Fibroblast of the aortic adventitia (primary cell): ENCODE measurements around the gene VPS4A. TPM values are rescaled to one million over a fixed set of nuclear protein-coding genes. Genes with fewer than 3 reads are reported as not detected.
"Not testable (repeated sequence)": the region's sequence is repeated elsewhere in the genome, so short reads cannot be mapped to it uniquely, and the experiment has no call there.

Experiments
- DNase-seq: peaks from one replicate; pipeline ENCODE4 v3.0.0-alpha.2; 2010; ENCODE audit warnings: low read depth
- H3K4me3 ChIP-seq: 2 replicates; pipeline ENCODE4 v1.5.1; 2011; ENCODE audit warnings: low read depth, mild to moderate bottlenecking, control low read depth, low read length, moderate library complexity
- total RNA-seq: library from RNA; depleted of rRNA; stranded (reverse); fragments of >200 nt; gene quantifications from 2 replicates; pipeline ENCODE4 v1.2.3, GENCODE V29; 2012; ENCODE audit warnings: low replicate concordance
- TF ChIP-seq, protein P1 (sequence below): IDR thresholded peaks from 2 replicates; pipeline ENCODE4 v1.5.1; 2011; ENCODE audit warnings: mild to moderate bottlenecking, low read length, control low read depth, inconsistent platforms; ENCODE audit not compliant: insufficient read depth

Gene VPS4A
- total RNA-seq, 1 donor, result 31.2 TPM

DNA sequence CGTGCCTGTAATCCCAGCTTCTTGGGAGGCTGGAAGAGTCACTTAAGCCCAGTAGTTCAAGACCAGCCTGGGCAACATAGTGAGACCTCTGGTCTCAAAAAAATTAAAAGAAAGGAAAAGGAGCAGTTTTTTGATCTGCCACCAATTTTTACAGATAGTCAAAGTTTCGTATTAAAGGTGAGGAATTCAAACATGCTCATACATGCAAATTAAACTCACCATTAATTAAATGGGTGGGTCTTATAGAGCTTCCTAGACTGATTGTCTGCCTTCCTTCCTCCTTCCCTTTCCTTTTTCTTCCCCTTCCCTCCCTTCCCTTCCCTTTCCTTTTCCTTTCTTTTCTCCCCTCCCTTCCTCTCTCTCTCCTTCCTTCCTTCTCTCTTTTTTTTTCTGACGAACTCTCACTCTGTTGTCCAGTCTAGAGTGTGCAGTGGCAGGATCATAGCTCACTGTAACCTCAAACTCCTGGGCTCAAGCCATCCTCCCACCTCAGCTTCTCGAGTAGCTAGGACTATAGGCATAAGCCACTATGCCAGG is 36.4 kb upstream of the VPS4A start:
- TF ChIP-seq, protein P1, sequence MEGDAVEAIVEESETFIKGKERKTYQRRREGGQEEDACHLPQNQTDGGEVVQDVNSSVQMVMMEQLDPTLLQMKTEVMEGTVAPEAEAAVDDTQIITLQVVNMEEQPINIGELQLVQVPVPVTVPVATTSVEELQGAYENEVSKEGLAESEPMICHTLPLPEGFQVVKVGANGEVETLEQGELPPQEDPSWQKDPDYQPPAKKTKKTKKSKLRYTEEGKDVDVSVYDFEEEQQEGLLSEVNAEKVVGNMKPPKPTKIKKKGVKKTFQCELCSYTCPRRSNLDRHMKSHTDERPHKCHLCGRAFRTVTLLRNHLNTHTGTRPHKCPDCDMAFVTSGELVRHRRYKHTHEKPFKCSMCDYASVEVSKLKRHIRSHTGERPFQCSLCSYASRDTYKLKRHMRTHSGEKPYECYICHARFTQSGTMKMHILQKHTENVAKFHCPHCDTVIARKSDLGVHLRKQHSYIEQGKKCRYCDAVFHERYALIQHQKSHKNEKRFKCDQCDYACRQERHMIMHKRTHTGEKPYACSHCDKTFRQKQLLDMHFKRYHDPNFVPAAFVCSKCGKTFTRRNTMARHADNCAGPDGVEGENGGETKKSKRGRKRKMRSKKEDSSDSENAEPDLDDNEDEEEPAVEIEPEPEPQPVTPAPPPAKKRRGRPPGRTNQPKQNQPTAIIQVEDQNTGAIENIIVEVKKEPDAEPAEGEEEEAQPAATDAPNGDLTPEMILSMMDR, result no peak
- no peak overlapping the region for H3K4me3 ChIP-seq
- no peak for DNase-seq

DNA sequence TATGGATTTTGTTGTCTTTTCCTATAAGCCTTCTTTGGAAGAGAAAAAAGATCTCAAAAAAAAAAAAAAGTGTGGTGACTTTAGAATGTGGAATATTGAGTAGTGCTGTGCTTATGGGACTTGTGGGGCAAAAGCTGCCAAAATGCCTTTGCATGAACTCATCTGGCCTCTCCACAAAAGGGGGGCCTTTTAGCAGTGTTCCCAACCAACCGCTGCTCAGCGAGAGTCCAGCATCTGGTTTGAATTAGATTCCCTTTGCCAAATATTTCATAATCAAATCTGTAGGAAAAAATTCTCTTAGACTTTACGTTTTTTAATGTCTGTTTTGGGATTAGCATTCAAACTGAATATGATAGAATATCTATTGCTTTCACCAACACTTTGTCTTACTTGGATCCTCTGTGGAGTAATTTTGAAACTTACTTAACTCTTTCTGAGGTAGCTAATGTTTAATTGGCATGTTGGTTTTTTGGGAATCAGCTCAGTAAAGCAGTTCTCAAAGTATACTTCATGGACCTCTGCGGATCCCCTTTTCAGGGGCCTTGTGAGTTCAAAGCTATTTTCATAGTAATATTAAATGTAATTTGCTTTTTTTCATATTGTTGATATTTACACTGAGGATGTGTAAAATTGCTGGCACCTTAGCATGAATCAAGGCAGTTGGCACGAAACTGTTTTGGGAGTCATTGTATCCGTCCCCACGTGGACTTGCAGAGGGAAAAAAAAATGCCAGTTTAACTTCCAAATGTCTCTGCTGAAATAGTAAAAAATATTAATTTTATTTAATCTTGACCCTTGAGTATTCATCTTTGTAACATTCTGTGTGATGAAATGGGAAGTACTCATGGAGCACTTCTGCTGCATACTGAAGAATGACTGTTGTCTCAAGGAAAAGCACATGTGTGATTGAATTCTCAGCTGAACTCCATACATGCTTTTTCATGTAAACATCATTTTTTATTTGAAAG is 34.7 kb upstream of the VPS4A start:
- DNase-seq, result peak; percentile 98
- TF ChIP-seq, protein P1, result no peak
- H3K4me3 ChIP-seq, result no peak overlapping the region

DNA sequence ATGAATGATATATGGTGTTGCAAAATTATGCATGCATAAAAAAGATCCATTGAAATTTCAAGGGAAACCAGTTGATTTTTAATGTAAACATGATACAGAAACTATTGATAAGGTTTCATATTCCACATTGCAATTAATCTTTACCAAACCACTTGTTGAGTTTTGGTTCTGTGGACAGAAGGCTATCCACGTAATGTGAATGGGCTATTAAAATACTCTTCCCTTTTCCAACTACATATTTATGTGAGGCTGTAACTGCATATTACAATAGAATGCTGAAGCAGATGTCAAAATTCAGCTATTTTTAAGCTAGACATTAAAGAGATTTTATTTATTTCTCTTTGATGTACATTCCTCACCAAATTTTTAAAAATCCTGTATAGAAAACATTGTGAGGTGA is 33.7 kb upstream of the VPS4A start:
- no peak overlapping the region for H3K4me3 ChIP-seq
- TF ChIP-seq, protein P1, result no peak
- DNase-seq, result peak; percentile 22

DNA sequence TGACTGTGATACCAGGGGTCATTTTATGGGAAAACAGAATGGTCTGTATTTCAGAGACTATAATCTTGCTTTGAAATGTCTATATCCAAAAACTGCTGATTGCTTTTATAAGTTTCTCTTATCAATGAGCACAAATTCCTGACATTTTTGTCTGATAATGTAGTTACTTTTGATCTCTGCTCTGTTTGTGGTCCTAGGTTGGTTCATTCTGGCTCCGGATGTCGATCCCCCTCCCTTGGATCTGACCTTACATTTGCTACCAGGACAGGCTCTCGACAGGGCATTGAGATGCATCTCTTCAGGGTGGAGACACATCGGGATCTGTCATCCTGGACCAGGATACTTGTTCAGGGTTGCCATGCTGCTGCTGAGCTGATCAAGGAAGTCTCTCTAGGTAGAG is 27.3 kb upstream of the VPS4A start:
- no peak for DNase-seq
- TF ChIP-seq, protein P1, result no peak
- H3K4me3 ChIP-seq, result no peak overlapping the region

DNA sequence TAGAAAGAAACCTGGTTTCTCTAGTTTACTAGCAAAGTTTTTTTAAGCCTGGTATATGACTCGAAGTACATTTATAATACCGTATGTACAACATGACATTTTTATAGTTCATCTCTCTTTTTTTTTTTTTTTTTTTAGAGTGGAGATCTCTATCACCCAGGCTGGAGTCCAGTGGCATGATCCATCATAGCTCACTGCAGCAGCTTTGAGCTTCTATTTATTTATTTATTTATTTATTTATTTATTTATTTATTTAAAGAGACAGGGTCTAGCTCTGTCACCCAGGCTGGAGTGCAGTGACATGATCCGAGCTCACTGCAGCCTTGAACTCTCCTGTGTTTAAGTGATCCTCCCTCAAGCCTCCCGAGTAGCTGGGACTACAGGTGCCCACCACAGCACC is 25.9 kb upstream of the VPS4A start:
- TF ChIP-seq, protein P1, result no peak
- DNase-seq, result no peak
- no peak overlapping the region for H3K4me3 ChIP-seq

DNA sequence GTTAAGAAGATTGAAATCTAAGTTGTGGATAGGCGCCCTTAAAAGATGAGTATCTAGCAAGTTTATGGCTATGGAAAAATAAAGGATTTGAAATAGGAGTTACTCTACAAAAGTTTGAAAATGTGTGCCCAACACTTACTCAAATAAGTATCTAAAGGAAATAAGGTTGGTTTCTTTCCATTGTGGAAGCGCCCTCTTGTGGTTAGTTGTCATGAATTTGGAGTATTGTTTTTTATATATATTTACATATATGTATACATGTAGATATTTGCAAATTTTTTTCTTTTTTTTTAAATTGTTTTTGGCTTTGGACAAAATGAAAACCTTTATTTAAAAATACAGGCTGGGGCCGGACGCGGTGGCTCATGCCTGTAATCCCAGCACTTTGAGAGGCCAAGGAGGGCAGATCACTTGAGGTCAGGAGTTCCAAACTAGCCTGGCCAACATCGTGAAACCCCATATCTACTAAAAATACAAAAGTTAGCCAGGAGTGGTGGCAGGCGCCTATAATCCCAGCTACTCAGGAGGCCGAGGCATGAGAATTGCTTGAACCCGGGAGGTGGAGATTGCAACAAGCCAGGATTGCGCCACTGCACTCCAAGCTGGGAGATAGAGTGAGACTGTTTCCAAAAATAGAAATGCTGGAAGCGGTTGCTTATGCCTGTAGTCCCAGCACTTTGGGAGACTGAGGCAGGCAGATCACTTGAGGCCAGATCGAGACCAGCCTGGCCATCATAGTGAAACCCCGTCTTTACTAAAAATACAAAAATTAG is 24.0 kb upstream of the VPS4A start:
- peak; percentile 88 for DNase-seq
- no peak overlapping the region for H3K4me3 ChIP-seq
- TF ChIP-seq, protein P1, result peak; percentile 50

DNA sequence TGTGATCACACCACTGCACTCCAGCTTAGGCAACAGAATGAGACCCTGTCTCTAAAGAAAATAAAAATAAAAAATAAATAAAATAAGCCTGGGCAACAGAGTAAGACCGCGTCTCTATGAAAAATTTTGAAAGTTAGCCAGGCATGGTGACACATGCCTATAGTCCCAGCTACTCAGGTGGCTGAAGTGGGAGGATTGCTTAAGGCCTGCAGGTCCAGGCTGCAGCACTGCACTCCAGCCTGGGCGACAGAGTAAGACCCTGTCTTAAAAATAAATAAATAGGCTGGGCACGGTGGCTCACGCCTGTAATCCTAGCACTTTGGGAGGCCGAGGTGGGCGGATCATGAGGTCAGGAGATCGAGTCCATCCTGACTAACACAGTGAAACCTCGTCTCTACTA is 19.5 kb upstream of the VPS4A start:
- not testable (repeated sequence) for H3K4me3 ChIP-seq, DNase-seq
